B cell (primary cell): ENCODE results near the gene GIGYF2. TPM values are rescaled to one million over a fixed set of nuclear protein-coding genes. Genes with fewer than 3 reads are reported as not detected.

Experiments
- ATAC-seq: fragments of 200-7000 bp; cut with Tn5 transposase; one replicate; pipeline ENCODE4 v1.10.0; 2021; ENCODE audit warnings: low read depth, mild to moderate bottlenecking, moderate number of reproducible peaks, moderate library complexity
- CTCF ChIA-PET: fragments of 350-600 bp; sonication (Branson Sonifier 250); formaldehyde crosslinking; loops from one replicate; lab custom pipeline; 2021; ENCODE audit warnings: antibody characterized with exemption, inconsistent platforms; lab: Charles Lee
- POLR2A ChIA-PET: fragments of 350-600 bp; sonication (Branson Sonifier 250); formaldehyde crosslinking; loops from one replicate; lab custom pipeline; 2021; ENCODE audit warnings: antibody characterized with exemption; lab: Charles Lee
- DNase-seq: peaks from one replicate; pipeline ENCODE4 v3.0.0; 2013
- H2AFZ ChIP-seq: 2 replicates; pipeline ENCODE4 v1.6.1; 2012; ENCODE audit warnings: mild to moderate bottlenecking, low read depth, low read length; ENCODE audit not compliant: insufficient read depth, poor library complexity, severe bottlenecking
- H3K27ac ChIP-seq, 2 donors: 1 replicate in 1 of 2; 2 replicates in 1 of 2; pipeline ENCODE4 v1.5.1; 2012 to 2013; ENCODE audit warnings: low read length in 2 of 2, mild to moderate bottlenecking in 2 of 2, moderate library complexity in 1 of 2
- H3K27me3 ChIP-seq, 4 experiments: fragments of 200-600 bp in 1 of 4; sonication (generic) in 1 of 4; replicated peaks in 1 of 4; 1 replicate in 2 of 4; 2 replicates in 2 of 4; pipeline versions ENCODE4 v1.6.1 to v1.7.0; 2013 to 2016; ENCODE audit warnings: low read length in 3 of 4, mild to moderate bottlenecking in 2 of 4, mixed read lengths in 1 of 4, moderate library complexity in 1 of 4; ENCODE audit not compliant: insufficient read depth in 4 of 4, control insufficient read depth in 3 of 4; ENCODE audit errors: control extremely low read depth in 1 of 4
- H3K36me3 ChIP-seq, 2 experiments: replicated peaks in 1 of 2; 1 replicate in 1 of 2; 2 replicates in 1 of 2; pipeline versions ENCODE4 v1.6.1 to v1.7.1; 2013; ENCODE audit warnings: low read length in 1 of 2; ENCODE audit not compliant: insufficient read depth in 2 of 2, control insufficient read depth in 1 of 2; ENCODE audit errors: control extremely low read depth in 1 of 2, extremely low read depth in 1 of 2
- H3K4me1 ChIP-seq, 2 donors: fragments of 200-600 bp in 1 of 2; sonication (generic) in 1 of 2; 1 replicate in 1 of 2; 2 replicates in 1 of 2; pipeline versions ENCODE4 v1.5.1 to v1.6.1; 2013 to 2017; ENCODE audit warnings: low read length in 2 of 2; ENCODE audit not compliant: control insufficient read depth in 2 of 2, insufficient read depth in 2 of 2
- H3K4me2 ChIP-seq: replicated peaks from 2 replicates; pipeline ENCODE3; 2012; ENCODE audit warnings: mild to moderate bottlenecking, low read depth, low read length; ENCODE audit not compliant: poor library complexity, severe bottlenecking
- H3K4me3 ChIP-seq, 5 experiments: fragments of 200-600 bp in 1 of 5; sonication (generic) in 1 of 5; 1 replicate in 3 of 5; 2 replicates in 2 of 5; pipeline versions ENCODE4 v1.5.1 to v1.7.0; 2011 to 2016; ENCODE audit warnings: low read length in 4 of 5, mild to moderate bottlenecking in 4 of 5, low read depth in 2 of 5, control low read depth in 1 of 5, moderate library complexity in 1 of 5; ENCODE audit not compliant: insufficient read depth in 1 of 5; ENCODE audit errors: control extremely low read depth in 1 of 5, extremely low read depth in 1 of 5
- H3K79me2 ChIP-seq: fragments of 200-600 bp; sonication (generic); one replicate; pipeline ENCODE4 v1.6.0; 2016; ENCODE audit warnings: low read length; ENCODE audit not compliant: control insufficient read depth, insufficient read depth
- H3K9ac ChIP-seq: fragments of 200-600 bp; sonication (generic); 2 replicates; pipeline ENCODE4 v1.6.1; 2017; ENCODE audit warnings: mild to moderate bottlenecking, low read length, moderate library complexity
- H3K9me3 ChIP-seq, 3 donors: one replicate each; pipeline versions ENCODE4 v1.6.1 to v1.7.1; 2013; ENCODE audit warnings: low read length in 2 of 3; ENCODE audit not compliant: control insufficient read depth in 2 of 3, insufficient read depth in 1 of 3; ENCODE audit errors: control extremely low read depth in 1 of 3
- H4K20me1 ChIP-seq: 2 replicates; pipeline ENCODE4 v1.6.0; 2012; ENCODE audit warnings: mild to moderate bottlenecking, low read length; ENCODE audit not compliant: insufficient read depth, control insufficient read depth, poor library complexity, severe bottlenecking
- H3K27ac Mint-ChIP-seq: one replicate; pipeline ENCODE4 v1.8.0; 2021; ENCODE audit warnings: mixed read lengths
- H3K27me3 Mint-ChIP-seq: one replicate; pipeline ENCODE4 v1.8.0; 2021; ENCODE audit warnings: mixed read lengths
- H3K4me1 Mint-ChIP-seq: one replicate; pipeline ENCODE4 v1.8.0; 2021; ENCODE audit warnings: mixed read lengths
- H3K4me3 Mint-ChIP-seq: one replicate; pipeline ENCODE4 v1.8.0; 2021; ENCODE audit warnings: mixed read lengths
- H3K9me3 Mint-ChIP-seq: one replicate; pipeline ENCODE4 v1.8.0; 2022; ENCODE audit warnings: mixed read lengths; ENCODE audit not compliant: insufficient read depth
- EZH2 ChIP-seq: IDR thresholded peaks from 2 replicates; pipeline ENCODE4 v1.6.1; 2012; ENCODE audit warnings: borderline replicate concordance, low read depth, mild to moderate bottlenecking, moderate library complexity, low read length; ENCODE audit not compliant: insufficient read depth, poor library complexity, severe bottlenecking
- WGBS: methylation state at CpG from one replicate; pipeline ENCODE4 v1.1.5; 2013; ENCODE audit warnings: missing lambda C conversion rate; ENCODE audit not compliant: insufficient coverage; 5-methylcytosine and 5-hydroxymethylcytosine counted together
- intact Hi-C: fragments of 100-400 bp; cut with micrococcal nuclease; formaldehyde crosslinking; loops from one replicate; pipeline ENCODE4 v1.10.0; 2022
- polyA plus RNA-seq: library from polyadenylated mRNA; depleted of rRNA; stranded (reverse); fragments of >200 nt; gene quantifications from 2 replicates; pipeline ENCODE4 v1.2.3, GENCODE V29; 2012
- total RNA-seq, 2 donors: library from RNA; stranded (reverse); fragments of 120-200 nt in 1 of 2; gene quantifications; 1 replicate in 1 of 2; 2 replicates in 1 of 2; pipeline versions ENCODE4 v1.2.3 to v1.2.4, GENCODE V29; 2013 to 2022
- TF ChIP-seq, protein P1 (sequence below): fragments of 200-600 bp; IDR thresholded peaks from one replicate; pipeline ENCODE4 v1.8.0; 2022; ENCODE audit warnings: antibody characterized with exemption, mild to moderate bottlenecking

GIGYF2 gene
- total and polyA plus RNA-seq, 2 donors (not counting 1 experiment from before 2014, with no cell fraction given) = 7.2 to 108 TPM

GRCh38 chr2:232699110-232699509 lies 2.0 kb downstream of the GIGYF2 start:
- intact Hi-C loops = loop anchor here (5.0 kb wide), 1 partner anchor 363 kb away; the partner anchor contains the start of gene INPP5D
- peaks cover 44% of the 10 kb centered on the region for H3K4me1 Mint-ChIP-seq

DNA sequence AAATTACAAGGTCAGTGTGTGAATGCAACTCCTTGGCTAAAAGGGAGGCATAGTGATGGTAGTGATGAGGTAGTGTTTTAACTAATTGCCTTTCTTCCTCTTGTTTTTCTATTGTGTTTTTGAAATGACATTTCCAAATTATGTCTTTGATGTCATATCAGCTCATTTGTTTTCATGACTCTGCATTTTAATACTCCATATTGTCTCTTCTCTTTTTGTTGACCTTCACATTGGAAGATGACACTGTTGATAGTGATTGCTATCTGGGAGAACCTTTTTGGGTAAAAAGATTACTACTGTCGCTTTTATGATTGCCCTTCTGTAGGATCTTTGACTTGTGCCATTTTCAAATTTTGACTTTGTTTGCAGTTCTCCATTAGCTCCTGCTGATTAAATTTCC lies 3.0 kb downstream of the GIGYF2 start:
- H3K9me3 ChIP-seq = peaks cover 0 to 3% (median 0%) of the 10 kb centered on the region in 3 donors
- ChIA-PET POLR2A (no interaction called here), CTCF (no interaction called here)
- H3K79me2 ChIP-seq = peaks cover 36% of the 10 kb centered on the region
- Mint-ChIP-seq H3K27ac (no peak overlapping the region), H3K4me1 (peaks cover 46% of the 10 kb centered on the region), H3K27me3 (no peaks in the 10 kb centered on the region), H3K4me3 (peak overlapping the region; percentile 26), H3K9me3 (no peaks in the 10 kb centered on the region)
- WGBS = no CpG with 5 or more reads among the region's 1 CpG
- TF ChIP-seq EZH2 = no peak
- TF ChIP-seq, protein P1, sequence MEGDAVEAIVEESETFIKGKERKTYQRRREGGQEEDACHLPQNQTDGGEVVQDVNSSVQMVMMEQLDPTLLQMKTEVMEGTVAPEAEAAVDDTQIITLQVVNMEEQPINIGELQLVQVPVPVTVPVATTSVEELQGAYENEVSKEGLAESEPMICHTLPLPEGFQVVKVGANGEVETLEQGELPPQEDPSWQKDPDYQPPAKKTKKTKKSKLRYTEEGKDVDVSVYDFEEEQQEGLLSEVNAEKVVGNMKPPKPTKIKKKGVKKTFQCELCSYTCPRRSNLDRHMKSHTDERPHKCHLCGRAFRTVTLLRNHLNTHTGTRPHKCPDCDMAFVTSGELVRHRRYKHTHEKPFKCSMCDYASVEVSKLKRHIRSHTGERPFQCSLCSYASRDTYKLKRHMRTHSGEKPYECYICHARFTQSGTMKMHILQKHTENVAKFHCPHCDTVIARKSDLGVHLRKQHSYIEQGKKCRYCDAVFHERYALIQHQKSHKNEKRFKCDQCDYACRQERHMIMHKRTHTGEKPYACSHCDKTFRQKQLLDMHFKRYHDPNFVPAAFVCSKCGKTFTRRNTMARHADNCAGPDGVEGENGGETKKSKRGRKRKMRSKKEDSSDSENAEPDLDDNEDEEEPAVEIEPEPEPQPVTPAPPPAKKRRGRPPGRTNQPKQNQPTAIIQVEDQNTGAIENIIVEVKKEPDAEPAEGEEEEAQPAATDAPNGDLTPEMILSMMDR = no peak
- peaks cover 0 to 26% of the 10 kb centered on the region in 2 experiments for H3K36me3 ChIP-seq
- peaks cover 44% of the 10 kb centered on the region for H4K20me1 ChIP-seq
- H3K4me3 ChIP-seq = no peak overlapping the region
- no peaks in the 10 kb centered on the region for H3K27me3 ChIP-seq
- DNase-seq (no peak), ATAC-seq (no peak)
- H2AFZ ChIP-seq = no peak overlapping the region
- no peak overlapping the region for H3K4me2 ChIP-seq
- H3K27ac ChIP-seq = no peak overlapping the region
- peaks cover 19 to 23% of the 10 kb centered on the region in 2 donors for H3K4me1 ChIP-seq
- intact Hi-C loops = no loop called here
- H3K9ac ChIP-seq = no peak overlapping the region

More at GRCh38 chr2:232699110-232699509, 2.0 kb downstream of the GIGYF2 start:
- Histone ChIP-seq H2AFZ (no peak overlapping the region), H4K20me1 (peaks cover 37% of the 10 kb centered on the region), H3K27me3 (no peaks in the 10 kb centered on the region), H3K36me3 (peaks cover 0 to 18% of the 10 kb centered on the region in 2 experiments), H3K4me3 (no peak overlapping the region), H3K9ac (peak overlapping the region; percentile 97), H3K27ac (no peak overlapping the region), H3K79me2 (peaks cover 28% of the 10 kb centered on the region), H3K4me1 (peaks cover 19 to 23% of the 10 kb centered on the region in 2 donors), H3K9me3 (peaks cover 0 to 10% (median 0%) of the 10 kb centered on the region in 3 donors), H3K4me2 (peak overlapping the region; percentile 96)
- DNase-seq = no peak
- WGBS = 86% methylated on average over 2 of the region's 2 CpGs
- Mint-ChIP-seq H3K9me3 (no peaks in the 10 kb centered on the region), H3K27ac (peak overlapping the region; percentile 41), H3K27me3 (no peaks in the 10 kb centered on the region), H3K4me3 (peak overlapping the region; percentile 95)
- ChIA-PET POLR2A (no interaction called here), CTCF (no interaction called here)
- TF ChIP-seq EZH2 = no peak
- TF ChIP-seq, protein P1 = no peak
- ATAC-seq = no peak
